ENCODE measurements around the gene MANSC1.

DNA sequence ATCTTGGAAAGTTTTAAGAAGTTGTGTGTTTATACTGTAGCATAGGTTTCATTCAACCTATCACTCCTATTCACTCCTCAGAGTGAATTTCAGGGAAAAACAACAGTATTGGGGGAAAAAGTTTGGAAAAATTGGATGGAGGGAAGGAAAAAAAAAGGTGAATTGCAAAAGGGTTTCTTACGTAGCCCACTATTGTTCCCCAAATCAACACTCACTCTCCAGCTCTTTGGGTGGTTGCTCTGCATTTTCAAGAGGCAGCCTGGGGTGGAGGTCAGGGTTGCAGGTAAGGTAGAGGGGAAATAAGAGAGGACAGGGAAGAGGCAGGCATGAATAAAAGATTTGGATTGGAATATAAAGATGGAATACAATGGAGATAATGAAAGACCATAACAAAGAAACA lies 49.1 kb upstream of the MANSC1 start:
- TF ChIP-seq EZH2 (IDR thresholded peaks at IDR 0.05; ENCODE audit: insufficient read depth, poor library complexity, severe bottlenecking), result no peak
- no peak for TF ChIP-seq EZH2phosphoT487 (IDR thresholded peaks at IDR 0.05; ENCODE audit: insufficient read depth, low read depth)

All from GM23248 (cell line).